ENCODE measurements around the gene NANP. TPM values are rescaled to one million over a fixed set of nuclear protein-coding genes. Genes with fewer than 3 reads are reported as not detected.
"Not testable (repeated sequence)": the region's sequence is repeated elsewhere in the genome, so short reads cannot be mapped to it uniquely, and the experiment has no call there.

NANP gene
- total and polyA plus RNA-seq, 2 donors from 2014 or later, result 3.4 to 5.1 TPM

DNA sequence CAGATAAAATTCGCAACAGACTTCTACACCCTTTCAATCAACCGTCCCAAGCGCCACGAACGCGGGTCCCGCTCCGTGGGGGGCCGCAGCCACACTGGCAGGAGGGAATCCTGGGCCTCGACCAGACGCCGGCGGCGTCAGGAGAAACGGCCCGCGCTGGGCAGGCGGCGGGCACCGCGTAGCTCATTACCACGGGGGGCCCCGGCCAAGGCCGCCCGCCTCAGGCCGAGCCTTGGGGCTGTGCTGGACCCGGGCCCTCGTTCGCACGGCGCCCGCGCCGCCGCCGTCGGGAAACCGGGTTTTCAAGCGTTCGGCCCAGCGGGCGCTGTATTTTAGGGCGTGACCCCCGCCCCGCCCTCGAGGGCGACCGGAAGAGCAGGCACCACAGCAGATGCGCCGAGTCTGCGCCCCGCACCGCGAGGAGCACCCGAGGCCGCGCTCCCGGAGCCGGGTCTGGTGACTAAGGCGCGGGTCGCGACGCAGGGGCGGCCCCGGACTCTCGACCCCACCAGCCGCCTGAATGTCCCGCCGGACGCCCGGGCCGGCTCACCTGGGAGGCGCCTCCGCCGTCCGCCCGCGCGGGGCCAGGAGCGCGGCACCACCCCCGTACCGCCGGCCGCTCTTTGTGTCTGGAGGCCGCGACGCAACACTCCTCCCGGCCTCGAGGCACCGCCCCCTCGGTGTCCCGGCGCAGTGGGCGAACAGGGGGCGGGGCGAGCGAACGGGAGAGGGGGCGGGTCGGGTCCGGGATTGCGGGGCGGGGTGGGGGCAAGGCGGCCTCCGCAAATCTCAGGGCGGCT lies 38.7 kb downstream of the NANP start, which contains the start of gene NINL:
NINL (minus strand) TSS at position 627 of the 800 bp plus-strand sequence. CDS start 58,944 bp downstream, outside the sequence.
- DNase-seq (peak; percentile 83 to 93 (median 85)), FAIRE-seq (no peak)
- H3K27me3 ChIP-seq (ENCODE audit: control insufficient read depth, insufficient read depth, low read length), result no peaks in the 10 kb centered on the region
- peak within 1 kb of the TSS; percentile 57 to 87 for H3K27ac ChIP-seq (ENCODE audit: low read depth in 2 of 2, low read length in 2 of 2)
- H3K9ac ChIP-seq (ENCODE audit: low read length in 3 of 3), result peak within 1 kb of the TSS; percentile 37 to 98 (median 50)
- peak within 1 kb of the TSS; percentile 60 to 92 (median 85) for H3K4me3 ChIP-seq (ENCODE audit: low read length in 3 of 3)
- intact Hi-C loops (cut with DNase I), result no loop called here
- H3K9me3 ChIP-seq (ENCODE audit: control insufficient read depth in 2 of 3, insufficient read depth in 1 of 3, low read length in 3 of 3), result no peaks in the 10 kb centered on the region
- TF ChIP-seq, protein P1, sequence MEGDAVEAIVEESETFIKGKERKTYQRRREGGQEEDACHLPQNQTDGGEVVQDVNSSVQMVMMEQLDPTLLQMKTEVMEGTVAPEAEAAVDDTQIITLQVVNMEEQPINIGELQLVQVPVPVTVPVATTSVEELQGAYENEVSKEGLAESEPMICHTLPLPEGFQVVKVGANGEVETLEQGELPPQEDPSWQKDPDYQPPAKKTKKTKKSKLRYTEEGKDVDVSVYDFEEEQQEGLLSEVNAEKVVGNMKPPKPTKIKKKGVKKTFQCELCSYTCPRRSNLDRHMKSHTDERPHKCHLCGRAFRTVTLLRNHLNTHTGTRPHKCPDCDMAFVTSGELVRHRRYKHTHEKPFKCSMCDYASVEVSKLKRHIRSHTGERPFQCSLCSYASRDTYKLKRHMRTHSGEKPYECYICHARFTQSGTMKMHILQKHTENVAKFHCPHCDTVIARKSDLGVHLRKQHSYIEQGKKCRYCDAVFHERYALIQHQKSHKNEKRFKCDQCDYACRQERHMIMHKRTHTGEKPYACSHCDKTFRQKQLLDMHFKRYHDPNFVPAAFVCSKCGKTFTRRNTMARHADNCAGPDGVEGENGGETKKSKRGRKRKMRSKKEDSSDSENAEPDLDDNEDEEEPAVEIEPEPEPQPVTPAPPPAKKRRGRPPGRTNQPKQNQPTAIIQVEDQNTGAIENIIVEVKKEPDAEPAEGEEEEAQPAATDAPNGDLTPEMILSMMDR (IDR thresholded peaks at IDR 0.05; ENCODE audit: borderline replicate concordance, extremely low read depth, insufficient read depth), result no peak
- H3K4me1 ChIP-seq (ENCODE audit: control insufficient read depth in 2 of 3, insufficient read depth in 2 of 3, low read depth in 1 of 3, low read length in 3 of 3), result peaks cover 0 to 9% (median 0%) of the 10 kb centered on the region in 3 donors
- no peaks in the 10 kb centered on the region for H3K36me3 ChIP-seq (ENCODE audit: control insufficient read depth in 2 of 3, insufficient read depth in 3 of 3, low read length in 3 of 3)

- Histone ChIP-seq H3K4me1 (ENCODE audit: control insufficient read depth in 2 of 3, insufficient read depth in 2 of 3, low read depth in 1 of 3, low read length in 3 of 3) (peaks cover 0 to 17% (median 9%) of the 10 kb centered on the region in 3 donors), H3K4me3 (ENCODE audit: low read length in 3 of 3) (peak overlapping the region in 1 of 3 donors; percentile 92)
- H3K27me3 ChIP-seq (ENCODE audit: control insufficient read depth, insufficient read depth, low read length); H3K9ac ChIP-seq (ENCODE audit: low read length in 3 of 3); H3K36me3 ChIP-seq (ENCODE audit: control insufficient read depth in 2 of 3, insufficient read depth in 3 of 3, low read length in 3 of 3); H3K9me3 ChIP-seq (ENCODE audit: control insufficient read depth in 2 of 3, insufficient read depth in 1 of 3, low read length in 3 of 3); intact Hi-C loops (cut with DNase I); H3K27ac ChIP-seq (ENCODE audit: low read depth in 2 of 2, low read length in 2 of 2); FAIRE-seq: not testable (repeated sequence)
- peak in 2 of 5 donors; percentile 20 to 29 for DNase-seq
Measured at GRCh38 chr20:25583607-25584006, 40.2 kb downstream of the NANP start.

DNA sequence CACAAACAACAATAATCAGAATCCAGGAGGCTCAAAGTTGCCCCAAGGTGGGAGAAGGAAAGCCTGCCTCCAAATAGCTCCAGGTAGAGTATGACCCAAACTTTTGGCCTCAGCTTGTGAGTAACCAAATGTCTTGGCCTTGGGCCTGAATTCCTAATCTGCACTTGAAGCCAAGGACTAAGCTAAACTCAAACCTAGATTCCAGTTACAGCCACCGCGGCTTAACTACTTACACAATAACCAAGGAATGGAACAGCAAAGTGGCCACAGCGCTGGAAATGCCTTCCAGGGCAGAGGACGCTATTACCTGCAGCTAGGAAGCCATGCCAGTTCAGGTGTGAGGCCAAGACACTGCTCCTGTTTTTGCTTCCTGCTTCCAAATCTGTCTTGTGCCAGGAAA lies 43.1 kb downstream of the NANP start:
- Histone ChIP-seq H3K27ac (ENCODE audit: low read depth in 2 of 2, low read length in 2 of 2) (peak overlapping the region; percentile 2 to 40), H3K9me3 (ENCODE audit: control insufficient read depth in 2 of 3, insufficient read depth in 1 of 3, low read length in 3 of 3) (no peaks in the 10 kb centered on the region)
- intact Hi-C loops (cut with DNase I), result no loop called here

More for the DNA sequence above, 43.1 kb downstream of the NANP start:
- Histone ChIP-seq H3K4me3 (ENCODE audit: low read length in 3 of 3) (no peak overlapping the region), H3K27me3 (ENCODE audit: control insufficient read depth, insufficient read depth, low read length) (no peaks in the 10 kb centered on the region), H3K36me3 (ENCODE audit: control insufficient read depth in 2 of 3, insufficient read depth in 3 of 3, low read length in 3 of 3) (no peaks in the 10 kb centered on the region), H3K4me1 (ENCODE audit: control insufficient read depth in 2 of 3, insufficient read depth in 2 of 3, low read depth in 1 of 3, low read length in 3 of 3) (peaks cover 0 to 17% (median 9%) of the 10 kb centered on the region in 3 donors), H3K9ac (ENCODE audit: low read length in 3 of 3) (peak overlapping the region in 1 of 3 donors; percentile 3)
- peak in 2 of 5 donors; percentile 5 to 56 for DNase-seq
- FAIRE-seq, result no peak
- TF ChIP-seq, protein P1 (IDR thresholded peaks at IDR 0.05; ENCODE audit: borderline replicate concordance, extremely low read depth, insufficient read depth), result no peak

Data from kidney (tissue), 14 donors.